Liver (tissue), 9 donors: ENCODE results near the gene KRT28. TPM values are rescaled to one million over a fixed set of nuclear protein-coding genes. Genes with fewer than 3 reads are reported as not detected.

ENCODE experiments used
- DNase-seq: peaks from one replicate; pipeline ENCODE4 v3.0.0-alpha.2; 2017; ENCODE audit warnings: low spot score
- H3K27ac ChIP-seq, 2 donors: one replicate each; pipeline ENCODE4 v1.7.0; 2013; ENCODE audit warnings: inconsistent platforms in 2 of 2, low read length in 2 of 2, control low read depth in 1 of 2, low read depth in 1 of 2, mild to moderate bottlenecking in 1 of 2
- H3K27me3 ChIP-seq, 4 donors: one replicate each; pipeline versions ENCODE4 v1.6.1 to v1.7.0; 2013; ENCODE audit warnings: low read length in 3 of 4, inconsistent platforms in 1 of 4, mild to moderate bottlenecking in 1 of 4, moderate library complexity in 1 of 4; ENCODE audit not compliant: control insufficient read depth in 4 of 4, insufficient read depth in 4 of 4
- H3K36me3 ChIP-seq, 4 donors: one replicate each; pipeline versions ENCODE4 v1.6.1 to v1.7.0; 2013; ENCODE audit warnings: low read length in 3 of 4, mild to moderate bottlenecking in 3 of 4, low read depth in 1 of 4, moderate library complexity in 1 of 4; ENCODE audit not compliant: control insufficient read depth in 4 of 4, insufficient read depth in 3 of 4
- H3K4me1 ChIP-seq, 4 donors: one replicate each; pipeline versions ENCODE4 v1.6.1 to v1.7.0; 2013; ENCODE audit warnings: low read length in 3 of 4, mild to moderate bottlenecking in 3 of 4, moderate library complexity in 1 of 4; ENCODE audit not compliant: control insufficient read depth in 4 of 4, insufficient read depth in 4 of 4
- H3K4me3 ChIP-seq, 3 donors: one replicate each; pipeline versions ENCODE4 v1.6.1 to v1.7.0; 2013; ENCODE audit warnings: low read length in 3 of 3, control low read depth in 1 of 3, low read depth in 1 of 3, mild to moderate bottlenecking in 1 of 3
- H3K9ac ChIP-seq, 2 donors: one replicate each; pipeline ENCODE4 v1.7.0; 2013; ENCODE audit warnings: low read length in 2 of 2, mild to moderate bottlenecking in 2 of 2, moderate library complexity in 2 of 2, control low read depth in 1 of 2, low read depth in 1 of 2
- H3K9me3 ChIP-seq, 4 donors: one replicate each; pipeline versions ENCODE4 v1.6.1 to v1.7.0; 2013; ENCODE audit warnings: low read length in 3 of 4; ENCODE audit not compliant: control insufficient read depth in 4 of 4
- ATF3 ChIP-seq: IDR thresholded peaks from 2 replicates; pipeline ENCODE4 v1.6.1; 2016; ENCODE audit warnings: antibody characterized with exemption
- CTCF ChIP-seq: fragments of 150-350 bp; IDR thresholded peaks from 2 replicates; pipeline ENCODE4 v1.5.1; 2017; ENCODE audit warnings: improper control_type of control experiment, low read depth, low read length; ENCODE audit not compliant: missing input control
- EGR1 ChIP-seq, 2 donors: IDR thresholded peaks; 2 replicates each; pipeline ENCODE4 v1.6.1; 2016 to 2018; ENCODE audit warnings: antibody characterized with exemption in 2 of 2, low read depth in 2 of 2
- FOXA1 ChIP-seq: IDR thresholded peaks from 2 replicates; pipeline ENCODE4 v1.6.1; 2016; ENCODE audit warnings: antibody characterized with exemption
- FOXA2 ChIP-seq: IDR thresholded peaks from 2 replicates; pipeline ENCODE4 v1.6.1; 2016; ENCODE audit warnings: antibody characterized with exemption
- GABPA ChIP-seq, 2 donors: IDR thresholded peaks in 1 of 2; conservative IDR thresholded peaks in 1 of 2; 2 replicates each; pipeline ENCODE4 v1.6.1; 2016; ENCODE audit warnings: antibody characterized with exemption in 2 of 2, mild to moderate bottlenecking in 1 of 2, moderate library complexity in 1 of 2
- HNF4G ChIP-seq: IDR thresholded peaks from 2 replicates; pipeline ENCODE4 v1.6.1; 2016; ENCODE audit warnings: antibody characterized with exemption
- JUND ChIP-seq, 2 donors: IDR thresholded peaks; 2 replicates each; pipeline ENCODE4 v1.6.1; 2016; ENCODE audit warnings: antibody characterized with exemption in 2 of 2
- MAX ChIP-seq: IDR thresholded peaks from 2 replicates; pipeline ENCODE4 v1.6.1; 2016; ENCODE audit warnings: antibody characterized with exemption
- NR2F2 ChIP-seq: IDR thresholded peaks from 2 replicates; pipeline ENCODE4 v1.6.1; 2016; ENCODE audit warnings: antibody characterized with exemption
- RAD21 ChIP-seq, 2 donors: IDR thresholded peaks; 2 replicates each; pipeline ENCODE4 v1.6.1; 2016; ENCODE audit warnings: antibody characterized with exemption in 2 of 2, mild to moderate bottlenecking in 2 of 2
- REST ChIP-seq: IDR thresholded peaks from 2 replicates; pipeline ENCODE4 v1.6.1; 2016; ENCODE audit warnings: antibody characterized with exemption, mild to moderate bottlenecking
- RXRA ChIP-seq, 2 donors: IDR thresholded peaks; 2 replicates each; pipeline ENCODE4 v1.6.1; 2017 to 2018; ENCODE audit warnings: antibody characterized with exemption in 2 of 2, mild to moderate bottlenecking in 1 of 2
- SP1 ChIP-seq: IDR thresholded peaks from 2 replicates; pipeline ENCODE4 v1.6.1; 2018; ENCODE audit warnings: antibody characterized with exemption, mild to moderate bottlenecking
- TAF1 ChIP-seq: conservative IDR thresholded peaks from 2 replicates; pipeline ENCODE4 v1.6.1; 2016; ENCODE audit warnings: antibody characterized with exemption, mild to moderate bottlenecking
- YY1 ChIP-seq: IDR thresholded peaks from 2 replicates; pipeline ENCODE4 v1.6.1; 2016; ENCODE audit warnings: antibody characterized with exemption, mild to moderate bottlenecking
- ZBTB33 ChIP-seq: IDR thresholded peaks from 2 replicates; pipeline ENCODE4 v1.6.1; 2016; ENCODE audit warnings: antibody characterized with exemption
- WGBS: extraction: QIAGEN DNeasy Blood & Tissue Kit; methylation state at CpG from one replicate; pipeline ENCODE4 v1.1.7; 2013; 5-methylcytosine and 5-hydroxymethylcytosine counted together
- polyA plus RNA-seq, 2 donors: library from polyadenylated mRNA; stranded (reverse) in 1 of 2; unstranded in 1 of 2; fragments of 200-250 nt in 1 of 2; fragments of >200 nt in 1 of 2; fragmentation: Nextera tagmentation in 1 of 2; extraction: Ambion mirVana in 1 of 2; gene quantifications; one replicate each; pipeline versions ENCODE4 v1.2.1 to v1.2.3, GENCODE V29; 2013 to 2015
- total RNA-seq, 2 donors: library from RNA; depleted of rRNA; stranded (reverse); fragments of >200 nt; gene quantifications; one replicate each; pipeline ENCODE4 v1.2.3, GENCODE V29; 2014
- donor health status: healthy.
- donor health status: healthy.
- donor health status: healthy.
- donor health status: healthy.
- donor health status: healthy.

The KRT28 gene
- total and polyA plus RNA-seq, 4 donors: not detected

- Histone ChIP-seq H3K4me3 (no peak within 1 kb of the TSS), H3K36me3 (no peaks in the 10 kb centered on the region), H3K9ac (no peak within 1 kb of the TSS), H3K4me1 (no peaks in the 10 kb centered on the region), H3K9me3 (no peaks in the 10 kb centered on the region), H3K27ac (no peak within 1 kb of the TSS), H3K27me3 (peaks cover 0 to 18% (median 1%) of the 10 kb centered on the region in 4 donors)
- WGBS: 86% methylated on average over 3 of the region's 3 CpGs
- no peak for DNase-seq
- TF ChIP-seq TAF1: no peak
- TF ChIP-seq EGR1 (IDR thresholded peaks at IDR 0.05; ENCODE audit: low read depth in 2 of 2): no peak
- TF ChIP-seq REST: no peak
- TF ChIP-seq MAX: no peak
- TF ChIP-seq SP1: no peak
- TF ChIP-seq JUND (IDR thresholded peaks at IDR 0.05): no peak
- TF ChIP-seq FOXA2: no peak
- no peak for TF ChIP-seq NR2F2
- no peak for TF ChIP-seq ZBTB33
These were observed 27.7 kb downstream of the KRT28 start, which contains the start of gene KRT26 for GRCh38 chr17:40772101-40772500. KRT26 (minus strand) TSS chr17:40772201; CDS start chr17:40772113, 88 bp downstream.

- TF ChIP-seq JUND (IDR thresholded peaks at IDR 0.05) (no peak), MAX (no peak), HNF4G (no peak)
- Histone ChIP-seq H3K4me3 (no peak overlapping the region), H3K27ac (no peak overlapping the region), H3K36me3 (no peaks in the 10 kb centered on the region), H3K27me3 (peaks cover 0 to 5% (median 1%) of the 10 kb centered on the region in 4 donors), H3K9me3 (peaks cover 0 to 20% (median 12%) of the 10 kb centered on the region in 4 donors), H3K9ac (no peak overlapping the region), H3K4me1 (no peaks in the 10 kb centered on the region)
- 86% methylated on average over 2 of the region's 2 CpGs for WGBS
- DNase-seq: no peak
These were observed 34.1 kb downstream of the KRT28 start for GRCh38 chr17:40765657-40766056.

GRCh38 chr17:40763752-40764151 is 36.0 kb downstream of the KRT28 start:
- no peak overlapping the region for H3K9ac ChIP-seq
- H3K27ac ChIP-seq: no peak overlapping the region
- H3K4me3 ChIP-seq: no peak overlapping the region
- H3K36me3 ChIP-seq: no peaks in the 10 kb centered on the region
- DNase-seq: no peak
- no peaks in the 10 kb centered on the region for H3K27me3 ChIP-seq
- peaks cover 4 to 31% (median 15%) of the 10 kb centered on the region in 4 donors for H3K9me3 ChIP-seq
- 72% methylated on average over 1 of the region's 1 CpG for WGBS
- H3K4me1 ChIP-seq: no peaks in the 10 kb centered on the region
- no peak for TF ChIP-seq ZBTB33
- TF ChIP-seq MAX: no peak
- no peak for TF ChIP-seq JUND (IDR thresholded peaks at IDR 0.05)
- no peak for TF ChIP-seq EGR1 (IDR thresholded peaks at IDR 0.05; ENCODE audit: low read depth in 2 of 2)
- TF ChIP-seq YY1: no peak
- no peak for TF ChIP-seq FOXA1
- TF ChIP-seq FOXA2: no peak
- no peak for TF ChIP-seq NR2F2
- TF ChIP-seq HNF4G: no peak
- TF ChIP-seq RAD21 (IDR thresholded peaks at IDR 0.05): no peak
- no peak for TF ChIP-seq SP1
- no peak for TF ChIP-seq CTCF
- no peak for TF ChIP-seq RXRA (IDR thresholded peaks at IDR 0.05)
- TF ChIP-seq GABPA (IDR thresholded peaks at IDR 0.05 in 1 of 2, conservative IDR thresholded peaks at IDR 0.05 in 1 of 2): no peak
- no peak for TF ChIP-seq ATF3
